Measurements from ENCODE around the gene MARVELD1.
"Not testable (repeated sequence)": the region's sequence is repeated elsewhere in the genome, so short reads cannot be mapped to it uniquely, and the experiment has no call there.

The MARVELD1 gene

DNA sequence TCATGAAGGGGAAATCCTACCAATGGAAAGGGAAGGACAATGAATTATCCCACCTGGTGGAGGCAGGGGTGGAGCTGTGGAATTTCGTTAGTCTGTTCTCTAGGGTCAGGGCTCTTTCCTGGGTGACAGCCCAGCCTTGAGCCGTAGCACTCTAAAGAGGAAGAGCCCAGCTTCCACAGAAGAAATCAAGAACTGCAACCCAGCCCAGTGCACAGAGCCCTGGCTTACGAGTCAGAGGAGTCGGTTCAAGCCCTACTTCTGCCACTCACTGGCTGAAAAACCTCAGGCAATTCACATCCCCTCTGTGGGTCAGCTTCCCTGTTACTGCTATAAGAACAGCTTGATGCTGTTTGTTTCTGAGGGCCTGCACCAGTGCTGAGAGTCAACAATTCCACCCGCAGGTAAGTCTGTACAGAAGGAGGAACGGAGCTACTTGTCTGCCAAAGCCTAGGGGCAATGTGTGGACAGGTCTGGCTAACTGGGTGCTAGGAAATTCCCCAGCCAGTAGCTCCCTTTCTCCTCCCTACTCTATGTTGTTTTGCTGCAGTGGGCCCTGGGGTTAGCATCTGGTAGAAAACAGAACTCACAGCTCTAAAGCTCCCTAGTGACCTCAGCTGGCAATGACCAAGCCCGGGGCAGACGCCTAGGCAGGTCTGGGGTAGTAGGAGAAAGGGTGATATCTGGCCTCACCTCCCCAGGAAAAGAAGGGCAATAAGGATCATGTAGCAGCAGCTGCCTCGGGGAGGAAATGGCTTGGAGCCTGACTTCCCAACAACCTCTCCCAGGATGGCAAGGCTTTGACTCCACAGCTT is 29.8 kb upstream of the MARVELD1 start:
- Histone ChIP-seq H3K9ac (ENCODE audit: low read length) (no peak overlapping the region), H3K27ac (ENCODE audit: low read depth, low read length) (no peak overlapping the region), H3K4me1 (ENCODE audit: control insufficient read depth, insufficient read depth, low read length) (peaks cover 25% of the 10 kb centered on the region), H3K36me3 (ENCODE audit: control insufficient read depth, insufficient read depth, low read length) (0 out of 2 replicates have a peak, but pooled peaks cover 5% of the 10 kb centered on the region), H3K4me3 (ENCODE audit: low read depth, low read length) (no peak overlapping the region), H3K27me3 (ENCODE audit: control insufficient read depth, insufficient read depth, low read length) (no peaks in the 10 kb centered on the region; the same call in 1 of the 2 replicates), H3K9me3 (ENCODE audit: control insufficient read depth, insufficient read depth, low read depth, low read length) (no peaks in the 10 kb centered on the region)

DNA sequence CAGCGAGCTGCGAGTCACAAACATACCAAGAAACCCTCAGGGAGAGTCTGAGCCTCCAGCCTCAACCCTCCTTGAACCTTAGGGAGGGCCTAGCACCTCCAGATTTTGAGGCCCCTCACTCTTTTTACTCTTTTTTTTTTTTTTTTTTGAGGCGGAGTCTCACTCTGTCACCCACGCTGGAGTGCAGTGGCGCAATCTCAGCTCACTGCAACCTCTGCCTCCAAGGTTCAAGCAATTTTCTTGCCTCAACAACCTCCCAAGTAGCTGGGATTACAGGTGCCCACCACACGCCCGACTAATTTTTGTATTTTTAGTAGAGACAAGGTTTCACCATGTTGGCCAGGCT is 29.2 kb upstream of the MARVELD1 start:
- H3K27ac ChIP-seq (ENCODE audit: low read depth, low read length); H3K4me3 ChIP-seq (ENCODE audit: low read depth, low read length): not testable (repeated sequence)
- H3K4me1 ChIP-seq (ENCODE audit: control insufficient read depth, insufficient read depth, low read length), result peaks cover 25% of the 10 kb centered on the region

DNA sequence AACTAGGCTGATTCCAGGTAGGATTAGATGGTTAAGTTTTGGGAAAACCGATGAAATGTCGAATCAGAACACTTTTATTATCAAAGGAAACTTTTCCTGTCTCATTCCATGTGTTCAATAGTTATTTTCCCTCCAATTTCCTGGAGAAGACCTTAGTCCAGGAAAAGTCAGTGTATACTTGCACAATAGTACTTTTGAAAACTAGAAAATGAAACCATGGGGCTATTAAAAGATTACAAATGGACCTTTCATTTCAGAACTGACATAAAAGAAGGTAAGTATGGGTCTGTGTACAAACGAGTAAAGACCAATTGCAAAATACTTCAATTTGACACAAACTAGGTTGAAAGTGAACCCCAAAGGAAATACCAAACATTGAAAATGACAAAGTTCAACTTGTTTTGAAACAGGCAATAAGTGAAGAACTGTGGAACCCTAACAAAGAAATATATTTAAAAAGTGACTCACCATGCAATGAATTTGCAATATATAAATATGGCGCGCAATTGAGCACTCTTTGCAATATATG is 28.6 kb upstream of the MARVELD1 start:
- H3K27me3 ChIP-seq (ENCODE audit: control insufficient read depth, insufficient read depth, low read length), result no peaks in the 10 kb centered on the region; the same call in 1 of the 2 replicates
- no peak overlapping the region for H3K4me3 ChIP-seq (ENCODE audit: low read depth, low read length)
- H3K27ac ChIP-seq (ENCODE audit: low read depth, low read length), result no peak overlapping the region
- no peaks in the 10 kb centered on the region for H3K9me3 ChIP-seq (ENCODE audit: control insufficient read depth, insufficient read depth, low read depth, low read length)
- H3K9ac ChIP-seq (ENCODE audit: low read length), result no peak overlapping the region
- peaks cover 25% of the 10 kb centered on the region for H3K4me1 ChIP-seq (ENCODE audit: control insufficient read depth, insufficient read depth, low read length)
- H3K36me3 ChIP-seq (ENCODE audit: control insufficient read depth, insufficient read depth, low read length), result no peaks in the 10 kb centered on the region

More for the DNA sequence above, 29.2 kb upstream of the MARVELD1 start:
- not testable (repeated sequence) for H3K9me3 ChIP-seq (ENCODE audit: control insufficient read depth, insufficient read depth, low read depth, low read length); H3K9ac ChIP-seq (ENCODE audit: low read length); H3K36me3 ChIP-seq (ENCODE audit: control insufficient read depth, insufficient read depth, low read length); H3K27me3 ChIP-seq (ENCODE audit: control insufficient read depth, insufficient read depth, low read length)

GRCh38 chr10:97685395-97685958 is 28.1 kb upstream of the MARVELD1 start:
- no peak overlapping the region for H3K27ac ChIP-seq (ENCODE audit: low read depth, low read length)
- H3K9me3 ChIP-seq (ENCODE audit: control insufficient read depth, insufficient read depth, low read depth, low read length), result no peaks in the 10 kb centered on the region
- no peaks in the 10 kb centered on the region; the same call in 1 of the 2 replicates for H3K27me3 ChIP-seq (ENCODE audit: control insufficient read depth, insufficient read depth, low read length)
- H3K36me3 ChIP-seq (ENCODE audit: control insufficient read depth, insufficient read depth, low read length), result no peaks in the 10 kb centered on the region
- no peak overlapping the region for H3K9ac ChIP-seq (ENCODE audit: low read length)
- H3K4me1 ChIP-seq (ENCODE audit: control insufficient read depth, insufficient read depth, low read length), result peaks cover 25% of the 10 kb centered on the region
- no peak overlapping the region for H3K4me3 ChIP-seq (ENCODE audit: low read depth, low read length)

DNA sequence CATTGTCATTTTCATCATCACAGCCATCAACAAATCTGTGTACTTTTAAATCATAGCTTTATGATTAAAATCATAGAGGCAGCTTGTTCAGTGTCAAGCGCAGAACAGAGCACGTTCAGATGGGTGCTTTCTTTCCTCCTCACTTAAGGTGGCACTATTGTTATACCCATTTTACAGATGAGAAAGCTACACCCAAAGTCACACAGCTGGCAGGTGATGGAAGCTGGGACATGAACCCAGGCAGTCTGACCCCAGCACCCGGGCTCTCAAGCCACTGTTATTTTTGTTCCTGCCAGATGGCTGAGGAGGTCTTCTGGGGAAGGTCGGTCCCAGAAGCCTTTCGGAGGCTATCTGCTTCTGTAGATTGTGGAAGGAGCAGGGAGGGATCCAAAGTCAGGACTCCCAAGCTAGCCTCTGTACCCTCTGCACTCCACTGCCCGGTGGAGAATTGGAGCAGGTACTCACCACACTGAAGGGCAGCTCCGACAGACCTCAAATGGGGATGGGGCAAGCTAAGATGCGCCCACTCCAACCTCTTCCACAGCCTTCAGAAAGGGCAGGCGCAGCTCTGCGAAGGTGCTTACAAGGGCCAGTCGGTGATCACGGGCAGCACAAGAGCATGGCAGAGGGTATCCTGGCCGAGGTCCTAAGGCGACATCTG is 27.1 kb upstream of the MARVELD1 start:
- Histone ChIP-seq H3K4me1 (ENCODE audit: control insufficient read depth, insufficient read depth, low read length) (peaks cover 25% of the 10 kb centered on the region), H3K36me3 (ENCODE audit: control insufficient read depth, insufficient read depth, low read length) (no peaks in the 10 kb centered on the region), H3K9ac (ENCODE audit: low read length) (peak overlapping the region; percentile 70), H3K27ac (ENCODE audit: low read depth, low read length) (no peak overlapping the region), H3K9me3 (ENCODE audit: control insufficient read depth, insufficient read depth, low read depth, low read length) (no peaks in the 10 kb centered on the region), H3K27me3 (ENCODE audit: control insufficient read depth, insufficient read depth, low read length) (no peaks in the 10 kb centered on the region; the same call in 1 of the 2 replicates), H3K4me3 (ENCODE audit: low read depth, low read length) (peak overlapping the region; percentile 91)

GRCh38 chr10:97686962-97687784 is 26.4 kb upstream of the MARVELD1 start, which contains the start of gene AVPI1:
AVPI1 (minus strand) TSS chr10:97687241; CDS start chr10:97679905, 7,336 bp downstream.
- no peaks in the 10 kb centered on the region for H3K9me3 ChIP-seq (ENCODE audit: control insufficient read depth, insufficient read depth, low read depth, low read length)
- H3K4me1 ChIP-seq (ENCODE audit: control insufficient read depth, insufficient read depth, low read length), result peaks cover 25% of the 10 kb centered on the region
- peak within 1 kb of the TSS; percentile 91 for H3K4me3 ChIP-seq (ENCODE audit: low read depth, low read length)
- peak within 1 kb of the TSS; percentile 70 for H3K9ac ChIP-seq (ENCODE audit: low read length)
- no peaks in the 10 kb centered on the region for H3K36me3 ChIP-seq (ENCODE audit: control insufficient read depth, insufficient read depth, low read length)
- no peaks in the 10 kb centered on the region; the same call in 1 of the 2 replicates for H3K27me3 ChIP-seq (ENCODE audit: control insufficient read depth, insufficient read depth, low read length)
- peak within 1 kb of the TSS; percentile 33 for H3K27ac ChIP-seq (ENCODE audit: low read depth, low read length)

DNA sequence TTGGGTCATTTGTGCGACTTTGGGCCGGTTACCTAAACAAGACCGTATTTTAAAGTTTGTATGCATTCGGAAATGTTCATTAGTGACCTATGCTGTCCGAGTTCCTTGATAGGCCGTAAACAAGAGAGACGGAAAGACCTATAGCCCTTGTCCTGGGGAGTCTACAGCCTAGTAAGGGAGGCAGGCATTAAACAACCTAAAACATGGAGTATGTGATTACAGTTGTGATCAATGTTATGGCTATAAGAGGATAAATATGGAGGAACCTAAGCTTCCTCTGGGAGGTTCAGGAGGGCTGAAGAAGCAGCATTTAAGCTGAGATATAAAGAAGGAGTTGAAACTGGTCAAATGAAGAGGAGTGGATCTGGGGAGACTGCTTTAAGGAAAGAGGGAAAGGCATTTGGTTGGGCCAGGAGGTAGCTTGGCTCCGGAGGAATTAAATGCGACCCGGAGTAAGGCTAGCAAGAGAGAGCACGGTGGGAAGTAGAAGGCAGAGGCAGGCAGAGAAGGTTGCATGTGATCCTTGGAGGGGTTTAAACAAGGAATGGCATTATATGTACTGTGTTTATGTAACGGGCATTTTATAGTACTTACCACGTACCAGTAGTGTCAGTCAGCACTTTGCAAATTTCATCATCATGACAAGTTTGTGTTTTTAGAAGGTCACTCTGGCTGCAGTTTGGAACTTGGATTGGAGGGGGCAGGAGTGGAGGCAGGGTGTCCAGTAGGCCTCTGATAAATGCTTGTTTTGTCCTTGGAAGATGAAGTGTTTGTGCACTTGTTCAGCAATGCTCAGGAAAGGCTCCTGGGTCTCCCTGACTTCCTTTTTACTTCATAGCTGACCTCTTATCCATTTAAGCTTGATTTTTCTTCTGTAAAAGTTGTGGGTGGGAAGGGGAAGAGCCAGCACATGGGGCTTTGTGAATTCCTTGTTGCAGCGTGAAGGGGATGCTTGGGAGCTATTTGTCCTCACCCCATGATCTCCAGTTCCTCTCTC is 25.4 kb upstream of the MARVELD1 start:
- H3K36me3 ChIP-seq (ENCODE audit: control insufficient read depth, insufficient read depth, low read length), result no peaks in the 10 kb centered on the region
- H3K9me3 ChIP-seq (ENCODE audit: control insufficient read depth, insufficient read depth, low read depth, low read length), result no peaks in the 10 kb centered on the region
- peak overlapping the region; percentile 33 for H3K27ac ChIP-seq (ENCODE audit: low read depth, low read length)
- no peaks in the 10 kb centered on the region; the same call in 1 of the 2 replicates for H3K27me3 ChIP-seq (ENCODE audit: control insufficient read depth, insufficient read depth, low read length)
- H3K9ac ChIP-seq (ENCODE audit: low read length), result peak overlapping the region; percentile 70
- peaks cover 25% of the 10 kb centered on the region for H3K4me1 ChIP-seq (ENCODE audit: control insufficient read depth, insufficient read depth, low read length)
- peak overlapping the region; percentile 53 for H3K4me3 ChIP-seq (ENCODE audit: low read depth, low read length)

- H3K27ac ChIP-seq (ENCODE audit: low read depth, low read length), result no peak overlapping the region
- no peaks in the 10 kb centered on the region; the same call in 1 of the 2 replicates for H3K27me3 ChIP-seq (ENCODE audit: control insufficient read depth, insufficient read depth, low read length)
Measured at GRCh38 chr10:97689559-97690020, 23.9 kb upstream of the MARVELD1 start.

GRCh38 chr10:97690133-97690532 is 23.4 kb upstream of the MARVELD1 start:
- Histone ChIP-seq H3K9ac (ENCODE audit: low read length) (no peak overlapping the region), H3K9me3 (ENCODE audit: control insufficient read depth, insufficient read depth, low read depth, low read length) (no peaks in the 10 kb centered on the region), H3K36me3 (ENCODE audit: control insufficient read depth, insufficient read depth, low read length) (no peaks in the 10 kb centered on the region), H3K4me3 (ENCODE audit: low read depth, low read length) (no peak overlapping the region), H3K27me3 (ENCODE audit: control insufficient read depth, insufficient read depth, low read length) (no peaks in the 10 kb centered on the region; the same call in 1 of the 2 replicates), H3K27ac (ENCODE audit: low read depth, low read length) (no peak overlapping the region), H3K4me1 (ENCODE audit: control insufficient read depth, insufficient read depth, low read length) (peaks cover 15% of the 10 kb centered on the region)

More at GRCh38 chr10:97689559-97690020, 23.9 kb upstream of the MARVELD1 start:
- Histone ChIP-seq H3K4me1 (ENCODE audit: control insufficient read depth, insufficient read depth, low read length) (peaks cover 15% of the 10 kb centered on the region), H3K9ac (ENCODE audit: low read length) (no peak overlapping the region), H3K36me3 (ENCODE audit: control insufficient read depth, insufficient read depth, low read length) (no peaks in the 10 kb centered on the region), H3K9me3 (ENCODE audit: control insufficient read depth, insufficient read depth, low read depth, low read length) (no peaks in the 10 kb centered on the region), H3K4me3 (ENCODE audit: low read depth, low read length) (no peak overlapping the region)
